Stimulated activated CD4-positive, alpha-beta T cell treated with anti-CD3 and anti-CD28 coated beads, Interleukin-15, amount 100 ng/mL, for 24 hours (primary cell): ENCODE results near the gene YY2.

Source experiments
- DNase-seq: peaks from one replicate; pipeline ENCODE4 v3.0.0-alpha.2; 2020

The YY2 gene

DNA sequence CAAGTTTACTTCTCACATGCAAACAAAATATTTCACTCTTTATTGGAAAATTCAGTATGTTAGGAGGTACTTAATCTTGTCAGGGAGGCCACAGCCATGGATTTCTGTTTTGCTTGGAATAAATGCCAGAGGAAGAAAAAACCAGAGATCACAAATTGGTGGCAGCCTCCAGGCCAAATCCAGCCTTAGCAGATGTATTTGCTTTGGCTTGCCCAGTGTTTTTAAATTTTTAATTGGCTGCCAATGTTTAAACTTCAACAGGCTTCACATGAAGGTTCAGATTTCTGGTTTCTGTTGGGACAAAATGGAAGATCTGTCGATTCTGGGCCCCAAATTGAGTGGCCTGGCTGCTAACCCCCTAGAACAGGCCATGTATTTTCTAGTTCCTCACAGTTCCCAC lies 19.2 kb downstream of the YY2 start:
- no peak for DNase-seq

DNA sequence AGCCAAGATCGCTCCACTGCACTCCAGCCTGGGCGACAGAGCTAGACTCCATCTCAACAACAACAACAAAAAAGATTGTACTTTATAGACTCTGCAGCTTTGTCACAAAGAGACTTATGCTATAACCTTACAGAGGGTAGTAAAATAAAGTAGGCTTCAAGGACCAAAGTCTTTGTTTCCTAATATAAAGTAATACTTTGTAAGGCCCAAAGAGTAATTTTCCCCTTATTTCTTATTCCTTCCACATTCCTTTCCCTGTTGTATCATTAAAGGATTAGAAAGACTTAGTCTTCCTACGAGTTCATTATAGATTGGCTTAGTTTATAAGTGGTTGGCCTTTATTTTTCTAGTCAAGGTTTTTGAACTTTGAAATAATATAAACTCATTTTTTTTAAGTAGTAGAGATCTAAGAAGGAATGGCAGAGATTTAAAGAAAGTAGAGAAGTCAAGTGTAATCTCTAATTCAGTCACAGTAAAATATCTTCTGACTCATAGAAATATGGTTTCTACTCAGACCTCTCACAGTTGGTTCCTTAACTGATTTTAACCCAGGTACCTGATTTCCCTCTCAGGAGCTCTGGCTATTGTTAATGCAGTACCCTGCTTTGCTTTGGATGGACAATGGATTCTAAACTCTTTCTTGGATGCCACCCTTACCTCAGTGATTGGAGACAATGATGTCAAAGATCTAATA lies 26.2 kb downstream of the YY2 start:
- DNase-seq = no peak

GRCh38 chrX:21883258-21883657 lies 27.5 kb downstream of the YY2 start:
- no peak for DNase-seq

GRCh38 chrX:21885568-21885967 lies 29.8 kb downstream of the YY2 start:
- DNase-seq = no peak

DNA sequence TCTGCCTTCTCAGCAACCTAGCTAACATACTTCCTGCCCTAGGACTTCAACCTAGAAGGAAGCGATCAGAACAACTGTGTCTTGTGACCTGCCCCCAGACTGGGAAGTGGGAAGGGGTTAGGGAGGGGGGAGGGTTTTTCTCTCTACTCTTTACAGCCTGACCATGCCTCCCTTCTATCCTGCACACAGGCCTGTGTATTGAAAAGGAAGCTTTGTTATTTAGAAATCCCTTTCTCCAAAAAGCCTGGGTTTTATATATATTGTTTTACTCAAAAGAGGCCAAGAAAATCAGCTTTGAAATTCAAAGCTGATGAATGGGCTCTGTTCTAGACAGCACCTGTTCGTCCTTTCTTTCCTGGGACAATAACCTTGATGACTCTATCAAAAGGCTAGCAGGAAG lies 49.5 kb downstream of the YY2 start:
- DNase-seq = no peak

DNA sequence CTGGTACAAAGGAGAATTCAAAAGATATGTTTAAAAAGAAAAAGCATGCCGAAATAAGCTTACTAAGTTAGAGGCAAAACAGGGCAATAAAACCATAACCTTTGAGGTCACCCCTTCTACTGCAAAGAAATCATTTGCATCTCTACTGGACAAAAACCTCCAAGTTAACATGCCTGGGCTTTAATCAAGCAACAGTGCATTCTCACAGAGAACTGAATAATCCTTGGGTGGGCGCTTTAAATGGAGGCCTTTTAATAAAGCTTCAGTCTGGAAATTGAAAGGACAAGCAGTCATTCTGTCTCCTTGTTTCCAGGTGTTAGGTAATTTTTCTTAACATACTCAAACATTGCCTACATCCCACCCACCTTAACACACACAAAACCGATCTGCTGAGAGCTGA lies 50.2 kb downstream of the YY2 start:
- no peak for DNase-seq

DNA sequence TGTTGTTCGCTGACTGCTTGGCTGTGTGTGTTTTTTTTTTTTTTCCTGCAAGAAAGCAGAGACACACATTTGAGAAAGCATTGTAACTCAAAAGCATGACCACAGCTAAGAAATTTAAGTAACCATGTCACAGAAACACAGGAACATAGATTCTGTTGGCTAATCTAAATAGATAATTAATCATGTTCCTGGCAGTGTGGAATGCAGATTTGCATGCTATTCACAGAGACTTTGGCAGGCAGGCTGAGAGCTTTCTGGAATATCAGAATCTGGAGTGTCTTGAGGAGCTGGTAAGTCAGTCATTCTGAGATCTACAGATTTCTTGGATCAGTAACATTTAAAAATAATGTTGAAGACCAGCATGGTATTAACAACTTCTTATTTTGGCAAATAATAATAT lies 51.5 kb downstream of the YY2 start:
- no peak for DNase-seq
